Embryonic facial prominence (tissue), 1 donor: Measurements from ENCODE around the gene C6orf136.

Experiments
- DNase-seq: peaks from one replicate; pipeline ENCODE4 v3.0.0-alpha.2; 2016; ENCODE audit errors: extremely low spot score

C6orf136 gene

DNA sequence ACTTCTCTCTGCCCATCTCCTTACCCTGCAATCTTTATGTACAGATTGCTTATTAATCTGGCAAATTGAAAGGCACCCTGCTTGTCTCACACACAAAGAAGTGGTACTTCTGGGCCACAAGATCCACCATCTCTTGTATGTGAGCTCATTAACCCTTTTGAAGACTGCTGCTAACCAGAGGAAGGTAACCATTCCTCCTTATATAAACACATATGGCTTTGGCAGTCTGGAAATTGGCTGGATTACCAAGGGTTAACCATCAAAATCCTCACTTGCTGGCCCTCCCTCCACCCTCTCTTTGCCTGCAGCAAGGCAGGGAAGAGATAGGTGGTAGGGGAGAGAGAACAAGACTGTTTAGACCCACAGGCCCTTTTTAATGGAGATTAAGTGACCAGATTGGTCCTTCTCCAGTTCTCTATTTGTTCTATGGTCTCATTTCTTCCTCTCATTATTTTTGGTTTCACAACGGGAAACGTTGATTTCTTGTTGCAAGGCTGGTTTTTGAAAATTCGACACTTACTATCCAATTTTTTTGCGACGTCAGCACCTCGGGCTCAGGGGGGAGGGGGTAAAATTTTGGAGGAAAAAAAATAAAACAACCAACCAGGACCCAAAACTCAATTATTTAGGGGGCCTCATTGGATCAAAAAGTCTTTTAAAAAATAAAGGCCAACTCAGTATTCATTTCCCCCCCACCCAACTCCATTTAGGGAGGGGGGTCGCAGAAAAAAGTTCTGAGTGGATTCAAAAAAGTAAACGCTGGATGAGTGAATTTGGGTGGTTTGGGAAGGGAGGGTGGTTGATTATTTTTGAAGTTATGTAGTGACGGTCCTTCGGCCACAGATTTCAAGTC, 30.7 kb upstream of the C6orf136 start:
- DNase-seq, result peak; percentile 78

DNA sequence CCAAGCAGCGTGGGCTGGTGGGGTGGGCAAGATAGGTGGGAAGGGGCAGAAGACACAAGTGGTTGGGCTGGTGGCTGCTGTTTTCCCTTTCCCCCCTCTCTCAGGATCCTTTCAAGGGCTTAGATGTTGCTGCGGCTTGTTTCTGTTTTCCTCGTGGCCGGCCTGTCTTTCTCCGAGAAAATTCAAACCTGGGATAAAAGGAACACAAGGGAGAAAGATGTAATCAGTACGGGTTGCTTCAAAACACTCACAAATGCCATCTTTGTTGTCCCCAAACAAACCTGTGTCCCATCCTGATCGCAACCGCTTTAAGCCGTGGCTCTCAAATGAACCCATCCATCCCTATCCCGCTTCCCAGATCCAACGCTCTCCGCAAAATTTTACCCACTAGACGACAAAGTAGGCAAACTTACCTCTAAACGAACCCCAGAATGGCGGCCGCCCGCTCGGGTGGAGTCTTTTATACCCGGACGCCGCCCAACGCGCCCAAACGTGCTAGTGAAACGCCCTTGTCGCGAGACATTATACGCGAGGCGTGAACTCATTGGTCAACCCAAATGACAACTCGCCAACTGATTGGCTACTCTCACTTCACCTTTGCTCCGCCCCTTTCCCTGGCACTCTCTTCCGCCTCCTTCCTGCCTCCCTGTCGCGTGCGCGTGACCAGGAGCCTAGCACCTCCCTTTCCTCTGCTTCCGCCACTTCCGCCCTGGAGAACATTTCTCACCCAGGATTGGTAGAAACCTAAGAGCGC, 29.9 kb upstream of the C6orf136 start, which contains the start of gene PPP1R10:
Gene PPP1R10, minus strand, starts transcription at position 433 of the 754 bp plus-strand sequence. CDS start 7,299 bp downstream, outside the sequence.
- peak; percentile 100 for DNase-seq

DNA sequence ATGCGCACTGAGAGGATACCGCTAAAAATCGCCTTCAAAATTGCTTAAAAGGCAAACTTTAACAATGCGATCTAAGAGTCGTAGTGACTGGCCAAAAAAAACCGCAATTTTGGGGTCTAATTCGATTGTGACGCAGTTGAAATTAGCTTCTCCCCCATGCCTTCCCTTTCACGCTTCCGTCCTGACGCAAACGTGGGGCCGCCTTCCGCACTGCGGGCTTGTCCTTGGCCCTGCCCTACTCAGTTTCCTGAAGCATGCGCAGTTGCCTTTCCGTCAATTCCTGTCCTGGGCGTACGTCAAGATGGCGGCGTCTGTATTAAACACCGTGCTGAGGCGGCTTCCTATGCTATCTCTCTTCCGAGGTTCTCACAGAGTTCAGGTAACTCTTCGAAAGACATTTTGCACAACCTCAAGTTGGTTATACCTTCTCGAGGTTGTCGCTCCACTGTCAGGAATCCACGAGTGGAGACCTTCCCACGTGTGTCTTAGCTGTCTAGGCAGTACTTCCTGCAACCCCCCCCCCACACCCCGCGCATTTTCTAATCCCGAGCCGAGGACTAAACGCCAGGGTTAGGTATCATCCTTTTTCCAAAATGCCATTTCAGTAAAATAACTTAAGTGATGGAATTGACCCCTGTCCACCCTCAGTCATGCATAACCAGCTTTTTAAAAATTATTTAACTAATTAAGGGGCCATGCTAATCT, 29.2 kb upstream of the C6orf136 start, which contains the start of gene MRPS18B:
Gene MRPS18B, plus strand, starts transcription at position 276 of the 705 bp plus-strand sequence. Its CDS starts 26 bp downstream, at position 302.
- DNase-seq, result peak; percentile 98

DNA sequence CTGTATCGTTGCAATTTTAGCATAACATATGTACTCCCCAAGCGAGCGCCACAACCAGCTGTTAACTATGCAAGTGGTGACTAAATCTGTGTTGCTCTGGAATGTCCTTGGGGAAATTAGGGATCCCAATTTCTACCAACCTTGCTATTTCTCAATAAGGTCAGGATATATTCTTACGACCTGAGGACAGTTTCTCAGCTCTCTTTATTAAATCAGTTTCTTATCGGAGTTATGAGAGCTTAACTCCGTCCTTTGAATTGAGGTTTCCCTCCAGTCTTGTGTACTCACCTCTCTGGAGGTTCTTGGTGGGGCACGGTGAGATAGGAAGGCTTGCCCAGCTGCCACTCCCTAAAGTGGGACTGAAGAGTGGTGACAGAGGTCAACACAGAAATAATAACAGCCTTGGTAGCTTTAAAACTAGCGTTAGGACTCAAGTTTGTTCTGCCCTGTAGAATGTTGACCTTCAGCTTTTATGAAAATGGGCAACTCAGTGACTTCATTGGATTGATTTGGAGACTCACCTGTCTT, 28.6 kb upstream of the C6orf136 start:
- DNase-seq, result no peak

DNA sequence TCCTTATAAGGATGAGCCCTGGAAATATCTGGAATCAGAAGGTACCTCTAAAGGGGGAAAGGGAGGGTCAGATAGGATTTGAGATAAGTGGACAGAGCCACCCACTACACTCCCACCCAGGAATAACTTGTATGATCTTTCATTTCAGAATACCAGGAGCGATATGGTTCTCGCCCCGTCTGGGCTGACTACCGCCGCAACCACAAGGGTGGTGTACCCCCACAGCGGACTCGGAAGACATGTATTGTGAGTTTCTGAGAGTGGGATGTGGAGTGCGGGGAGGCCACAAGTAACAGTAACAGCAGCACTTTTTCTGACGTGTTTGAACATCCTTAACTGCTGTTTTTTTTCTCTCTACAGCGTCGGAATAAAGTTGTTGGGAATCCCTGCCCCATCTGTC, 27.4 kb upstream of the C6orf136 start:
- no peak for DNase-seq

DNA sequence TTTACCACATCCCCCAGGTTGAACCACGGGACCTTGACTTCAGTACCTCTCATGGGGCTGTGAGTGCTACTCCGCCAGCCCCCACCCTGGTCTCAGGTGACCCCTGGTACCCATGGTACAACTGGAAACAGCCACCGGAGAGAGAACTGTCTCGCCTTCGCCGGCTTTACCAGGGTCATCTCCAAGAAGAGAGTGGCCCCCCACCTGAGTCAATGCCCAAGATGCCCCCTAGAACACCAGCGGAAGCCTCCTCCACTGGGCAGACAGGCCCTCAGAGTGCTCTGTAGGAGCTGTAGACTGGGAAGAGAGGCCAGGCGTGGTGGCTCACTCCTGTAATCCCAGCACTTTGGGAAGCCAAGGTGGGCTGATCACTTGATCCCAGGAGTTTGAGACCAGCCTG, 21.4 kb upstream of the C6orf136 start:
- DNase-seq, result no peak

DNA sequence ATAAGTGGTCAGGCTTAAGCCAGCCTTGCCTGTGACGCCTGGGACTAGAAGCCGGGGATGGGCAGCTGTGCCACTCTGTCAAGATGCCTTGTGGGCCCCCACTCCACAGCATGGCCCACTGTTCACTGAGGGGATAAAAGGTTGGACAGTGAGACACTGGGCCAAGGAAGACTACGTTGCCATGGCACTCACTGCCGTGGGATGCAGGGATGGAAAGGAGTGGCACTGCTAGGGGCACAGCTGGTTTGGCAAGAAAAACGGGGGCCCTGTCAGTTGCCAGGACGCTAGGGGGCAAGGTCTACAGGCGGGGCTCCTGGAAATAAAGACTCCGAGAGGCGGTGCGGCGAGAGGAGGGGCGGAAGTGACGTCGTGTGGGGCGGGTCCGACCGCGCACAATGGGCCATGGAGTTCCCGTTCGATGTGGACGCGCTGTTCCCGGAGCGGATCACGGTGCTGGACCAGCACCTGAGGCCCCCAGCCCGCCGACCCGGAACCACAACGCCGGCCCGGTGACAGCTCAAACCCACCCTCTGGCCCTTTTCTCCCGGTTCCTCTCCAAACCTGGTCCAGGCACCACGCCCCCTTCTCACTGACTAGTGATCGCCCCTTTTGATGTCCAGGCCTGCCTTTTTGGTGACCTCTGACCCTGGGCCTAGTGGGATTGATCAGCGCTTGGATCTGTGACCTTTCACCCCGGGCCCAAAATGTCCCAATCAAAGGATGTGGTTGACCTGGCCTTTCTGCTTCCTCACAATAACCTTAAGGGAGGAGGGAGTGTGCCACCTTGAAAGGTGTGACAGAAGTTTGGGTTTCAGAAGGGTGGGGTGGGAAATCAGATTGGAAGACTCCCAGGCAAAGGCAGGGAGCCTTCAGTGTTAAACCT, 20.2 kb upstream of the C6orf136 start, which contains the start of gene ATAT1:
Gene ATAT1, plus strand, starts transcription at position 391 of the 883 bp plus-strand sequence.
- peak; percentile 89 for DNase-seq

DNA sequence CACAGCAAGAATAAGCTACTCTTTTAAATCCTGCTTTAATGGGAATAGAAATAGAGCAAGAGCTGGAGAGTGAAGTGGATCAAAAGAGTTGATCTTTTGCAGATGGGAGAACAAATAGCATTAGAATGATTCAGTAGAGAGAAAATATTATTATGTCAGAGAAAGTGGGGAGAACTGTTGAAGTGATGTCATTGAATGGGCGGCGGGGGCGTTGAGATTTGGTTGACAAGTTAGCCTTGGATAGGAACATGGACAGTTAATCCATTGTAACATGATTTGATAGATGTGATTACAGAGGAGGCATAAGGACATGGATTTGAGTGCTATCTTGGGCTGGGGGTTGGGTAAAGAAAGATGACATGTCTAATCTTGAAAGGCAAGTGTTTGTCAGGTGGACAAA, 11.1 kb upstream of the C6orf136 start:
- DNase-seq, result no peak

DNA sequence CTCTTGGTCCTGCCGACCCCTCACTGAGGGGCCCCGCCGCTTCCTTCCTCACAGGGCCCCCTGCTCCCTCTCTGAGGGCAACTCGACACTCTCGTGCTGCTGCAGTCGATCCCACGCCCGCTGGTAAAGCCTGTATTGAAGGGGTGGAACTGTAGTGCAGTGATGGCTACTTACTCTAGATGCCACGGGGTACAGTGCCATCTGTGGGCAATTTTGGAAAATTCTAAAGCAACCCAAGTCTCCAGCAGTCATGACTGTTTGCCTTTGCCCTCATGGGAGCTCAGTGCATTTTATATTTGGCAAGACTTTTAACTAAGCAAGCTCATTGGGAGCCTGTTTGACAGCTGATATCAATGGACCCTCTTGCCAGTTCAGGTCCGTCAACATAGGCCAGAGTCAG, 6.5 kb upstream of the C6orf136 start:
- DNase-seq, result no peak

DNA sequence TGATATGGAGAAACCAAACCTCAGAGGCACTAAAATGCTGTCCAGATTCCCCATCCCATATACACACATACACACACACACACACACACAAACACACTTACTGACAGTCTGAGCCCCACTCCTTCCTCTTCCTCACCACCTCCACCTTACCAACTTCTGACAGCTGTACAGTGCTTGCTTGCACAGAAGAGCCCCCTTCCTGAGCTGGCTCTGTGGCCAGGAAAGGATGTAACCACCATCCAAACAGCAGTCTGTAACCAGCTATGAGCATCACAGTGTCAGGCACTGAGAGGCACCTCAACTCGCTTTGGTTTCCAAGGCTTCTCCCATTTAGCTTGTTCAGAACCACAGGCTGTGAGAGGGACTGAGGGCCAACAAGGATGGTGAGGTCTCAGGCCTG, 5.9 kb upstream of the C6orf136 start:
- no peak for DNase-seq

DNA sequence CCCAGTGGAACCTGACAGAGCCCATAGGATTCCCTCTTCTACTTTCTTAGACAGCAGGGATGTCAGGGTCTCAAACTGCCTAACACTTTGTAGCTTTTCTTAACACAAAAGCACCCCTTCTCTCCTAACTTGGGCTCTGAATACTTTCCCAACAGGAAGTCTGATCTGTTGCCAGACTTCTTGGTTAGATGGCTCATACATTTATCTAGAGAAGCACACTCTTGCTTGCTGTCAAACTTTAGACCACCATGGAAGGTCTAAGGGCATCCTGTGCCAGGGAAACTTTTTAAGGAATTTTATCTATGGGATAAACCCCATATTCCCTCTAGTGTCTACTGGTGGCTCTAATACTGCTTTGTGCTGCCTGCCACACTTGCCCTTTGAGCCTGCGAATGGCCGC, 3.3 kb upstream of the C6orf136 start:
- no peak for DNase-seq

DNA sequence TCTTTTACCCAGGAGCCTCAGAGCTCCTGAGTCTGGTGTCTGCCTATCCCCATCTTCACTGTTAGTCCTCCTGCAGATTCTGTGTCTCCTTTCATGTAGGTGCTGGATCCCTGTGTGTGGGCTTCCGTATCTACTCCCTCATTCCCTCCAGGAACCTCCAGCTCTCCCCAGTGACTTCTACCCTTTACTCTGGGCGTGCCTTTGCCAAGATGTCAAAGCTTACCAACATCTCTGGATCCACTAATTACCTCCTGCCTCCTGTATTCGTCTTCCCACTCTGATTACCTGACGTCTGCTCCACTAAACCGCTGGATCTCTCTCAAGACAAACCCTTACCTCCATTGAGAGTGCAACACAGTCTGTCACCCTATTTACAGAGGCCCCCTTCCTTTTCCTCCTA, 2.2 kb upstream of the C6orf136 start:
- no peak for DNase-seq

DNA sequence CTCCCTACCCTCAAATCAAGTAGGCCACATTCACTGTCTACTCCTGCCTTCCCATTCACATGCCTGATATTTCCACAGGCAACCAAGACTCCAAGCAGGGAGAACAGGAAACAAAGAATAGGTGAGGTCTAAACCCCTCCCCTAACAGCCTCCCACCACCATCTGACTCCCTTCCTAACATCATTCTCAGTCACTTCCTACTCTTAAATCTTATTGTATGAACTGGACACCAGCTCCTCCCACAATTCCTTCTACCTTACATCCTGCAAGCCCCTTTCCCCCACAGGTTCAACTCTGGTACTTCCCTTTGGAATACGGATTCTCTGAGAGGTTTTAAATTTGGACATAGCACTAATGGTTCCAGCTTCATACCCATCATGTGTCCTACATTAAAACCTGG, 944 bp upstream of the C6orf136 start:
- no peak for DNase-seq

DNA sequence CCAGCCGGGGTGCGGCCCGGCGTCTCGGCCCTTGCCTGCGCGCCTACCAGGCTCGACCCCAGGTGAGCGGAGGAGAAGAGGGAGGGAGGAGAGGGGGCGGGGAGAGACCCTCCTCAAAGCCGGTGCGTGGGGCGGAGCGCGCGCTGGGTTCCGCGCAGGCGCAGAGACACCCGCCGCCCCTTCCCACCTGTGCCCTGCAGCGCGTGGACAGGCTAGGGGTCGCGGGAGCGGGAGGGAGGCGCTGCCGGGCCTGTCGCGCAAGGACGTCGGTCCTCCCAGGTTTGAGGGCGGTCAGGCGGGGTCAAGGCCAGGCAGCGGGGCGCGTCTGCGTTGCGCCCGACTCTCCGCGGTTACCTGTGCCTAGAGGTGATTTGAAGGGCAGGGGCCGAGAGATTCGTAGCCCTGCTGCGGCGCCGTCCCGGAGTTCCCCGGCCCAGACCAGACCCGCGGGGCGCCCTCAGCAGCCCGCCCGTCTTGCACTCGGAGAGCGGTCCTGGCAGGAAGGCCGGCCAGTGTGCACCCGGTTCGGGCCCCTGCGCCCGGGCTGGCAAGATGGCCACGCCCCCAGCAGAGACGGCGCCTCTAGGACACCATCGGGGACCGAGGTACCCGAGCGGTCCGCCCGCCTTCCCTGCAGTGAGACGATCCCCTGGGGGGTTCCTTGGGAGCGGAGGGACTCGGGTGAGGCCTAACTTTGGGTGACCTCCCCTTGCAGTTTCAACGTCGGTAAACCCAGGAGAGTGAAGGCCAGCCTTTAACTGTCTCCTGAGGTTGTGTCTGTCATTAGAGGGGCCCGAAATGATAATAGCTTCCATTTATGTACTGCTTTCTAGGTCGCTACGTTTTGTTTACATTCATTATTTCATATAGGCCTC, 546 bp downstream of the C6orf136 start:
- DNase-seq, result no peak

DNA sequence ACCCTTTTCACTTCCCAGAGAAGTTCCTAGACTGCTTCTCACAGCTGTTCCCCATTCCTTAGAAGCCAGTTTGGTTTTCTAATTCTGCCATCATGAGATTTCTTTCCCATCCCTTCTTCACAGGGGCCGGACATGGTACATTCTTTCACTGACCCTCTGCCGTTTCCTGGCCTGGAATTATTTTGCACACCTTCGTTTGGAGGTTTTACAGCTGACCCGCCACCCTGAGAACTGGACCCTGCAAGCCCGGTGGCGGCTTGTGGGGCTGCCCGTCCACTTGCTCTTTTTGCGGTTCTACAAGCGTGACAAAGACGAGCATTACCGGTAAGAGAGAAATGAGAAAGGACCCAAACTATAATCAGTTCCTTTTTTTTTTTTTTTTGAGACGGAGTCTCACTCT, 4.2 kb downstream of the C6orf136 start:
- no peak for DNase-seq

DNA sequence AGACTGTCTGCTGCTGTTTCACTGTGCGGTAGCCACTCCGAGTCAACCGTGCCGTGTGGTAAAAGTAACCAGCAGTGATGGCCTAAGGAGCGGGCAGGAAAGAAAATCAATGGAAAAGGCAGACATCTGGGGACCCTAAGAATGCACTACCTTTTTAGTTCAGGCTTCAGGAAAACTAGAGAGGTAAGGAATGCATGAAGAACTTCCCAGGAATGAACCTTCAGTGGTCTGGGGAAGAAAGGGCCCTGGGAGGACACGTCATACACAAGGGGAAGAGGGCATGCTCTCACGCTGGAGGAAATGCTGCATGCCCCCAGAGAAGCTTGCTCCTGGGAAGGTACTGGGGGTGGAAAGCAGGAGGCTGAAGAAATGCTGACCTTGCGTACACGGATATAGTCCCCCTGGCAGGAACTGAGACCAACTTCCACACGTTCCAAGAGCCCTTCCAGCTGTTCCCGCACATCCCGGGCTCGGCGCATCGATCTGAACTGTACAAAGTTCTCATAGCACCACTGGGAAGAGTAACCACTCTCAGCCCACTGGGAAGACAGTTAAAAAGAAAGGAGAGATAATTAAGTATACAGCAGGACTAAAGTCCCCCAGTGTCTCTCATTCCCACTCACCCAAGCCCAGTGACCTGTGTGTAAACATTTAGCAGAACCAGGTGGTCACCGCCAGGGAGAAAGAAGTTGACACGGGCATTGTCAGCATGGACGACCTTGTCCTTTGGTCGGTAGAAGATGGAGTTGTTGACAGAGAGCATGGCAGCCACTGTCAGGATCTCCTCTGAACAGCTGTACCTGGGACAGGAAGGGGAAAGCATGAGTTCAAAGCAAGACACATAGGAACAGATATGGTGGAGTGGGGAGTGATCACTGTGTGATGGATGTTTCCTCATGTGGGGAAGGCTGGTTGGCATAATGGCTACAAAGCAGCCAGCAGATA, 8.1 kb downstream of the C6orf136 start:
- no peak for DNase-seq

DNA sequence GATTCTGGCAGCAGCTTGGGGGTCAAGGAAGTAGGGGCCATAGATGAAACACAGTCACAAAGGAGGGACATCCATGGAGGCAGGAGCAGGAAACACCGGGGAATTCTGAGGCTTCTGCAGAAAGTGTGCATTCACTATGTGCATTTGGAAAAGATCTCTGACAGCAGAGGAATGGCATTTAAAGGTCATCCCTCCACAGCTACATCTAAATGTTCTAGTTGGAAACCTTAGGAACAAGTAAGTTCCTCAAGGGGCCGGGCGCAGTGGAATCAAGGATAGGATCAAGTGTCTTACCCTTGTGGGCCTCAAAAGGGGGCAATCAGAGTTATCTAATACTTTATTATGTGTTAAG, 8.8 kb downstream of the C6orf136 start:
- DNase-seq, result no peak

DNA sequence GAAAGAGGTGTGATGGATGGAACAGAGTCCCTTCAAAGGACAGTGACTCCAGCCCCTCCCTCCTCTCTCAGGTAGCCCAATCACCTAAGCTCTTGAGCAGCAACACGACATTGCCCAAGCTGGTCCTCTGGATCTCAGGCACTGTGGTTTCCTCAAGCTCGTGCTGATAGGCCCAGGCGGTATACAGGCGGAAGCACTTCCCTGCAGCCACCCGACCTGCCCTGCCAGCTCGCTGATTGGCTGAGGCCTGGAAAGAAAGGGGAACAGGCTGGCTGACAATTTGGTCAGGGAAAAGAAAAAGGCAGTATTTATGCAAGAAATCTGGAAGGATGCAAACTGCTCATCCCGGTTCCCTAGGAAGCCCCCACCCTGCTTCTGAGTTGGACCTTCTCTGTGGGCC, 9.6 kb downstream of the C6orf136 start:
- no peak for DNase-seq

DNA sequence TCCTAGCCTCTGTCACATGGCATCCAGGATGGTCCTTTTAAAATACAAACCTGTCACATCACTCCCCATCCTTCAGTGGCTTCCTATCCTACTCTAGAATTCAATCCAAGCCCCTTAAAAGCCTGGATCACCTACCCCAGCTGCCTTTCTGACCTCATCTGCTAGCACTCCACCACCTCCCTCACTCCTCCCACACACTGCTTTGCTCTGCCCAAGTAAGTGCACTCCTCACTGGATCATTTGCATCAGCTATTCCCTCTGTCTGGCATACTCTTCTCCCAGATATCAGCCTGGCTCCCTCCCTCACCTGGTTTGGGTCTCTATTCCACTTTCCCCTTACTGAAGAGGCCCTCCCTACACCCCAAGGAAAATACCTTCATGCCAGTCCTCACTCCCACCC, 10.5 kb downstream of the C6orf136 start:
- no peak for DNase-seq
